Smooth muscle cell of the brain vasculature (primary cell): ENCODE results near the gene KRTAP10-11.
"Not testable (repeated sequence)": the region's sequence is repeated elsewhere in the genome, so short reads cannot be mapped to it uniquely, and the experiment has no call there.

Experiments
- DNase-seq: peaks from one replicate; pipeline ENCODE4 v3.0.0-alpha.2; 2012; ENCODE audit warnings: low read depth, low spot score

KRTAP10-11 gene

GRCh38 chr21:44638506-44639330 lies 7.5 kb upstream of the KRTAP10-11 start:
- not testable (repeated sequence) for DNase-seq

GRCh38 chr21:44639331-44639655 lies 6.9 kb upstream of the KRTAP10-11 start:
- DNase-seq: no peak

GRCh38 chr21:44640761-44641160 lies 5.5 kb upstream of the KRTAP10-11 start:
- DNase-seq: no peak

GRCh38 chr21:44643741-44644310 lies 2.4 kb upstream of the KRTAP10-11 start:
- no peak for DNase-seq

GRCh38 chr21:44644878-44645277 lies 1.3 kb upstream of the KRTAP10-11 start:
- no peak for DNase-seq

GRCh38 chr21:44647222-44647552 lies 973 bp downstream of the KRTAP10-11 start:
- no peak for DNase-seq

- no peak for DNase-seq
Measured at GRCh38 chr21:44648557-44649311, 2.5 kb downstream of the KRTAP10-11 start.

- DNase-seq: no peak
Measured at GRCh38 chr21:44649521-44650100, 3.4 kb downstream of the KRTAP10-11 start.

- no peak for DNase-seq
Measured at GRCh38 chr21:44650265-44650972, 4.2 kb downstream of the KRTAP10-11 start.

- DNase-seq: no peak
Measured at GRCh38 chr21:44650973-44651675, 4.9 kb downstream of the KRTAP10-11 start.

GRCh38 chr21:44653123-44653522 lies 6.9 kb downstream of the KRTAP10-11 start:
- DNase-seq: no peak

- no peak for DNase-seq
Measured at GRCh38 chr21:44653656-44654575, 7.7 kb downstream of the KRTAP10-11 start.

- DNase-seq: no peak
Measured at GRCh38 chr21:44654576-44655175, 8.5 kb downstream of the KRTAP10-11 start, which contains the start of gene KRTAP12-4. TSS of gene KRTAP12-4 (minus strand) at chr21:44654659. CDS start at chr21:44654614, 45 bp downstream.

GRCh38 chr21:44656868-44657267 lies 10.7 kb downstream of the KRTAP10-11 start:
- DNase-seq: no peak

- DNase-seq: no peak
Measured at GRCh38 chr21:44657635-44658540, 11.7 kb downstream of the KRTAP10-11 start, which contains the start of gene KRTAP12-3. TSS of gene KRTAP12-3 (plus strand) at chr21:44657932. CDS start at chr21:44657980, 48 bp downstream.

GRCh38 chr21:44658541-44658910 lies 12.3 kb downstream of the KRTAP10-11 start:
- no peak for DNase-seq

GRCh38 chr21:44658913-44659595 lies 12.8 kb downstream of the KRTAP10-11 start:
- DNase-seq: no peak

GRCh38 chr21:44661567-44661966 lies 15.4 kb downstream of the KRTAP10-11 start:
- DNase-seq: not testable (repeated sequence)
